H1 (cell line): Measurements from ENCODE around the gene CEACAM20. TPM values are rescaled to one million over a fixed set of nuclear protein-coding genes. Genes with fewer than 3 reads are reported as not detected.

Experiments
- CTCF ChIA-PET: fragments of 300-600 bp; sonication (Branson Sonifier 250); formaldehyde crosslinking; loops from one replicate; lab custom pipeline; 2021; ENCODE audit not compliant: partially characterized antibody; lab: Charles Lee
- POLR2A ChIA-PET: fragments of 300-600 bp; sonication (Branson Sonifier 250); formaldehyde crosslinking; loops from one replicate; lab custom pipeline; 2021; ENCODE audit warnings: inconsistent platforms; ENCODE audit not compliant: partially characterized antibody; lab: Charles Lee
- DNase-seq, 2 experiments: peaks; one replicate each; pipeline versions ENCODE4 v3.0.0 to v3.0.0-alpha.2; 2010 to 2022; ENCODE audit warnings: low spot score in 2 of 2, low read depth in 1 of 2, mixed read lengths in 1 of 2
- FAIRE-seq: peaks from 2 replicates; lab custom pipeline; 2011; peaks lifted over from hg19 to GRCh38; lab: Jason Lieb, UNC
- H2AFZ ChIP-seq: 2 replicates; pipeline ENCODE4 v1.8.1; 2012; ENCODE audit warnings: low read length, inconsistent platforms
- H2AK5ac ChIP-seq: 2 replicates; pipeline ENCODE4 v1.6.1; 2013; ENCODE audit warnings: low read depth, low read length
- H2BK120ac ChIP-seq: replicated peaks from 2 replicates; pipeline ENCODE3; 2013; ENCODE audit warnings: low read depth, low read length, inconsistent platforms
- H2BK12ac ChIP-seq: 2 replicates; pipeline ENCODE4 v1.6.1; 2013; ENCODE audit warnings: low read depth, low read length
- H2BK15ac ChIP-seq: 2 replicates; pipeline ENCODE4 v1.6.1; 2013; ENCODE audit warnings: low read length
- H2BK20ac ChIP-seq: 2 replicates; pipeline ENCODE4 v1.6.1; 2013; ENCODE audit warnings: low read length
- H2BK5ac ChIP-seq: 2 replicates; pipeline ENCODE4 v1.6.1; 2013; ENCODE audit warnings: low read depth, low read length
- H3K14ac ChIP-seq: 2 replicates; pipeline ENCODE4 v1.6.1; 2013; ENCODE audit warnings: inconsistent platforms; ENCODE audit not compliant: insufficient read length
- H3K18ac ChIP-seq: 2 replicates; pipeline ENCODE4 v1.6.1; 2013; ENCODE audit warnings: low read length; ENCODE audit errors: extremely low read depth
- H3K23ac ChIP-seq: 2 replicates; pipeline ENCODE4 v1.6.1; 2013; ENCODE audit warnings: inconsistent platforms; ENCODE audit not compliant: insufficient read length
- H3K23me2 ChIP-seq: 2 replicates; pipeline ENCODE4 v1.6.1; 2013; ENCODE audit warnings: low read depth, low read length
- H3K27ac ChIP-seq: 2 replicates; pipeline ENCODE4 v1.6.1; 2011; ENCODE audit warnings: low read depth, low read length, inconsistent platforms
- H3K27me3 ChIP-seq, 4 experiments: replicated peaks in 1 of 4; 1 replicate in 1 of 4; 2 replicates in 3 of 4; pipeline versions ENCODE4 v1.6.1 to v1.8.1; 2011 to 2013; ENCODE audit warnings: low read length in 3 of 4, mild to moderate bottlenecking in 3 of 4, inconsistent platforms in 2 of 4, mixed read lengths in 2 of 4, moderate library complexity in 1 of 4; ENCODE audit not compliant: control insufficient read depth in 3 of 4, insufficient read depth in 3 of 4; ENCODE audit errors: extremely low read depth in 1 of 4
- H3K36me3 ChIP-seq, 4 experiments: 2 replicates each; pipeline versions ENCODE4 v1.6.1 to v1.8.1; 2011 to 2013; ENCODE audit warnings: mild to moderate bottlenecking in 4 of 4, low read length in 3 of 4, moderate library complexity in 2 of 4, control low read depth in 1 of 4, inconsistent platforms in 1 of 4; ENCODE audit not compliant: insufficient read depth in 4 of 4, control insufficient read depth in 2 of 4
- H3K4ac ChIP-seq: replicated peaks from 2 replicates; pipeline ENCODE3; 2013; ENCODE audit warnings: low read length, low read depth, mixed read lengths, inconsistent platforms; ENCODE audit not compliant: insufficient read length
- H3K4me1 ChIP-seq, 4 experiments: replicated peaks in 1 of 4; 1 replicate in 1 of 4; 2 replicates in 3 of 4; pipeline versions ENCODE4 v1.6.1 to v1.8.1; 2011 to 2013; ENCODE audit warnings: low read length in 3 of 4, inconsistent platforms in 2 of 4, mixed read lengths in 1 of 4; ENCODE audit not compliant: insufficient read depth in 4 of 4, control insufficient read depth in 3 of 4
- H3K4me2 ChIP-seq, 2 experiments: 2 replicates each; pipeline versions ENCODE4 v1.6.1 to v1.8.1; 2011 to 2013; ENCODE audit warnings: low read depth in 2 of 2, low read length in 2 of 2, control low read depth in 1 of 2, inconsistent platforms in 1 of 2, mild to moderate bottlenecking in 1 of 2; ENCODE audit not compliant: insufficient read depth in 1 of 2
- H3K4me3 ChIP-seq, 4 experiments: fragments of 200-600, 300-600 bp in 1 of 4; sonication (generic), shearing (Covaris generic), sonication (Bioruptor Twin) in 1 of 4; 2 replicates each; pipeline versions ENCODE4 v1.5.1 to v1.8.1; 2011 to 2016; ENCODE audit warnings: low read length in 4 of 4, low read depth in 3 of 4, control low read depth in 2 of 4, inconsistent platforms in 2 of 4, mild to moderate bottlenecking in 2 of 4, mixed read lengths in 1 of 4, moderate library complexity in 1 of 4; ENCODE audit not compliant: insufficient read depth in 2 of 4; ENCODE audit errors: extremely low read depth in 1 of 4
- H3K56ac ChIP-seq: replicated peaks from 2 replicates; pipeline ENCODE3; 2013; ENCODE audit warnings: low read depth, mild to moderate bottlenecking, mixed read lengths, low read length, inconsistent platforms; ENCODE audit not compliant: insufficient read length
- H3K79me1 ChIP-seq: 2 replicates; pipeline ENCODE4 v1.6.1; 2013; ENCODE audit warnings: low read depth, low read length, control low read depth
- H3K79me2 ChIP-seq, 2 experiments: 2 replicates each; pipeline versions ENCODE4 v1.6.1 to v1.8.1; 2012 to 2013; ENCODE audit warnings: low read length in 2 of 2, mild to moderate bottlenecking in 2 of 2, inconsistent platforms in 1 of 2; ENCODE audit not compliant: insufficient read depth in 2 of 2, control insufficient read depth in 1 of 2
- H3K9ac ChIP-seq, 4 experiments: replicated peaks in 1 of 4; 1 replicate in 1 of 4; 2 replicates in 3 of 4; pipeline versions ENCODE4 v1.6.1 to v1.8.1; 2011 to 2013; ENCODE audit warnings: low read depth in 3 of 4, low read length in 3 of 4, control low read depth in 2 of 4, mild to moderate bottlenecking in 2 of 4, moderate library complexity in 2 of 4, inconsistent platforms in 1 of 4; ENCODE audit errors: extremely low read depth in 1 of 4
- H3K9me3 ChIP-seq, 2 experiments: 2 replicates each; pipeline versions ENCODE4 v1.6.1 to v1.8.1; 2012 to 2013; ENCODE audit warnings: mild to moderate bottlenecking in 2 of 2, moderate library complexity in 2 of 2, control low read depth in 1 of 2, inconsistent platforms in 1 of 2, low read depth in 1 of 2, low read length in 1 of 2, mixed read lengths in 1 of 2; ENCODE audit not compliant: insufficient read depth in 2 of 2
- H4K20me1 ChIP-seq, 2 experiments: replicated peaks in 1 of 2; 2 replicates each; pipeline versions ENCODE3 to v1.8.1; 2011 to 2013; ENCODE audit warnings: inconsistent platforms in 2 of 2, low read length in 2 of 2, mild to moderate bottlenecking in 1 of 2; ENCODE audit not compliant: insufficient read depth in 2 of 2, control insufficient read depth in 1 of 2
- H4K5ac ChIP-seq: 2 replicates; pipeline ENCODE4 v1.6.1; 2013; ENCODE audit warnings: low read length, low read depth, mixed read lengths, inconsistent platforms; ENCODE audit not compliant: insufficient read length
- H4K8ac ChIP-seq: 2 replicates; pipeline ENCODE4 v1.8.0; 2013; ENCODE audit warnings: mild to moderate bottlenecking, moderate library complexity, low read length, inconsistent platforms; ENCODE audit not compliant: insufficient read depth; ENCODE audit errors: extremely low read depth
- H4K91ac ChIP-seq: replicated peaks from 2 replicates; pipeline ENCODE3; 2013; ENCODE audit warnings: low read length, mixed read lengths, inconsistent platforms; ENCODE audit not compliant: insufficient read length
- CBX5 ChIP-seq: fragments of 300-800, 300-1000 bp; sonication (generic); IDR thresholded peaks from 2 replicates; pipeline ENCODE4 v1.7.1; 2016; ENCODE audit warnings: antibody characterized with exemption, low read length, low read depth
- CBX8 ChIP-seq: fragments of 300-800, 300-1000 bp; sonication (generic); IDR thresholded peaks from 2 replicates; pipeline ENCODE4 v1.7.1; 2016; ENCODE audit warnings: low read depth, low read length, borderline replicate concordance
- CREB1 ChIP-seq: IDR thresholded peaks from 2 replicates; pipeline ENCODE4 v1.6.1; 2012; ENCODE audit warnings: inconsistent platforms
- EZH2 ChIP-seq: fragments of 200-600 bp; sonication (generic); IDR thresholded peaks from 2 replicates; pipeline ENCODE4 v1.7.1; 2012; ENCODE audit warnings: low read depth, mild to moderate bottlenecking, moderate library complexity, low read length, inconsistent platforms; ENCODE audit not compliant: severe bottlenecking
- GABPA ChIP-seq: IDR thresholded peaks from 2 replicates; pipeline ENCODE4 v1.6.1; 2011; ENCODE audit warnings: mild to moderate bottlenecking, low read length, moderate library complexity, borderline replicate concordance; ENCODE audit not compliant: insufficient read depth
- MAFK ChIP-seq: IDR thresholded peaks from 2 replicates; pipeline ENCODE4 v1.6.1; 2012; ENCODE audit warnings: low read depth, mild to moderate bottlenecking, improper control_type of control experiment, low read length
- NANOG ChIP-seq: IDR thresholded peaks from 2 replicates; pipeline ENCODE4 v1.6.1; 2011; ENCODE audit warnings: low read length, low read depth, mild to moderate bottlenecking, inconsistent platforms; ENCODE audit not compliant: insufficient read depth, poor library complexity, severe bottlenecking
- SUZ12 ChIP-seq: fragments of 200-600 bp; sonication (generic); IDR thresholded peaks from 2 replicates; pipeline ENCODE4 v1.6.1; 2012; ENCODE audit warnings: mild to moderate bottlenecking, inconsistent platforms, low read length, moderate library complexity, mixed read lengths
- TBP ChIP-seq: IDR thresholded peaks from 2 replicates; pipeline ENCODE4 v1.6.1; 2011; ENCODE audit warnings: low read depth, low read length, improper control_type of control experiment
- WGBS, 2 experiments: shearing (Covaris generic) in 1 of 2; methylation state at CpG; one replicate each; pipeline versions ENCODE4 v1.1.6 to v1.1.7; 2013 to 2015; ENCODE audit warnings: low lambda C conversion rate in 2 of 2, mixed read lengths in 2 of 2, inconsistent platforms in 1 of 2, low coverage in 1 of 2, missing lambda C conversion rate in 1 of 2; ENCODE audit not compliant: insufficient replicate concordance in 2 of 2, insufficient coverage in 1 of 2, insufficient read length in 1 of 2; ENCODE audit errors: extremely low coverage in 1 of 2, missing lambda C conversion rate in 1 of 2; 5-methylcytosine and 5-hydroxymethylcytosine counted together
- polyA plus RNA-seq, 7 experiments: library from polyadenylated mRNA; depleted of rRNA in 3 of 7; stranded (reverse) in 5 of 7; unstranded in 2 of 7; fragments of >200 nt in 5 of 7; fragments of 200-250 nt in 2 of 7; gene quantifications; 1 replicate in 5 of 7; 2 replicates in 1 of 7; 4 replicates in 1 of 7; pipeline versions ENCODE4 v1.2.1 to v1.2.3, GENCODE V29; 2011 to 2013; ENCODE audit warnings: missing spikeins in 2 of 7, mixed read lengths in 2 of 7
- total RNA-seq: library from RNA; stranded (reverse); fragmentation: NEBNext Ultra II Directional; extraction: Animal tissue kit (Norgen Biotek cat#: 25700); gene quantifications from 2 replicates; pipeline ENCODE4 v1.2.1, GENCODE V29; 2021
- TF ChIP-seq, protein P1 (sequence below): IDR thresholded peaks from 2 replicates; pipeline ENCODE4 v1.6.1; 2012; ENCODE audit warnings: inconsistent platforms

The CEACAM20 gene
- total and polyA plus RNA-seq, 2 of the 8 experiments (the other 6 are each of a cell fraction or from before 2014, with no cell fraction given), result not detected

DNA sequence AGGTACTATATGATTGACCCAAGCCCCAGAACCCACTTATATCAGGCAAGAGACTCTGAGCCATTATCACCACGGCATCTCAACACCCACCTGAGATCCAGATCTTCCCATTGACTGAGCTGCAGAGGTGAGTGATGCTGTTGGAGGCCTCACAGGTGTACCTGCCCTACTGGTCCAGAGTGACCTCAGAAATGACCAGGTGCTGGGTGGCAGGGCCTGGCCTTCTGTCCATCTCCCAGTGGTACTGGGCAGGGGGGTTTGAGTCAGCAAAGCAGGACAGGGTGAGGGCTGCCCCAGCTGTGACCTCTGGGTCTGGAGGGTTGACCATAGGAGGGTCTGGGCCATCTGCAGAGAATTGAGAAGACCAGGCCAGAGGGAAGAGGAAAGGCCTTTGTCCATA is 13.2 kb upstream of the CEACAM20 start:
- no peak overlapping the region for H2BK20ac ChIP-seq
- no peaks in the 10 kb centered on the region for H3K36me3 ChIP-seq
- no peak overlapping the region for H3K18ac ChIP-seq
- H3K79me1 ChIP-seq, result no peaks in the 10 kb centered on the region
- H2AK5ac ChIP-seq, result no peak overlapping the region
- CTCF ChIA-PET, result interaction anchor here (2.3 kb wide), 1 partner anchor 28 kb away, joined by 7 read pairs; no protein-coding TSS in a partner anchor
- WGBS, 2 experiments, result 36% methylated on average over 1 of the region's 1 CpG; no CpG with 5 or more reads in 1 of the 2 experiments
- H3K79me2 ChIP-seq, result no peaks in the 10 kb centered on the region
- no peak overlapping the region for H3K4me2 ChIP-seq
- no peak overlapping the region for H3K9ac ChIP-seq
- POLR2A ChIA-PET, result no interaction called here
- H2BK15ac ChIP-seq, result no peak overlapping the region
- H4K20me1 ChIP-seq, result no peaks in the 10 kb centered on the region
- H3K23ac ChIP-seq, result no peak overlapping the region
- no peak overlapping the region for H3K56ac ChIP-seq
- H3K9me3 ChIP-seq, result peaks cover 39 to 45% of the 10 kb centered on the region in 2 experiments
- no peak overlapping the region for H3K14ac ChIP-seq
- H2BK120ac ChIP-seq, result no peak overlapping the region
- no peak for TF ChIP-seq SUZ12
- TF ChIP-seq NANOG, result no peak
- TF ChIP-seq MAFK, result no peak
- TF ChIP-seq, protein P1, sequence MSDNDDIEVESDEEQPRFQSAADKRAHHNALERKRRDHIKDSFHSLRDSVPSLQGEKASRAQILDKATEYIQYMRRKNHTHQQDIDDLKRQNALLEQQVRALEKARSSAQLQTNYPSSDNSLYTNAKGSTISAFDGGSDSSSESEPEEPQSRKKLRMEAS, result no peak
- no peak for TF ChIP-seq CREB1
- TF ChIP-seq TBP, result no peak
- TF ChIP-seq EZH2, result no peak
- TF ChIP-seq CBX5, result no peak
- TF ChIP-seq GABPA, result no peak
- TF ChIP-seq CBX8, result no peak
- H3K4me3 ChIP-seq, result no peak overlapping the region
- H4K91ac ChIP-seq, result no peak overlapping the region
- H3K4ac ChIP-seq, result no peak overlapping the region
- no peak overlapping the region for H4K8ac ChIP-seq
- no peak overlapping the region for H2BK5ac ChIP-seq
- no peak overlapping the region for H4K5ac ChIP-seq
- no peaks in the 10 kb centered on the region for H3K4me1 ChIP-seq
- no peak for DNase-seq
- no peak for FAIRE-seq
- no peak overlapping the region for H2BK12ac ChIP-seq
- no peak overlapping the region for H2AFZ ChIP-seq
- H3K23me2 ChIP-seq, result peaks cover 6% of the 10 kb centered on the region; the same call in 1 of the 2 replicates
- no peak overlapping the region for H3K27ac ChIP-seq
- no peaks in the 10 kb centered on the region for H3K27me3 ChIP-seq
